IMR-90 (cell line): ENCODE results near the gene MSMP. TPM values are rescaled to one million over a fixed set of nuclear protein-coding genes. Genes with fewer than 3 reads are reported as not detected.

Experiments used
- ATAC-seq: fragments of 200-7000 bp; cut with Tn5 transposase; 2 replicates; pipeline ENCODE4 v1.9.1; 2020; ENCODE audit warnings: low read depth, mild to moderate bottlenecking, moderate library complexity
- BruUV-seq: library from RNA; stranded (reverse); fragments of 400-500 nt; replicated peaks from 2 replicates; lab custom pipeline; 2021; lab: Mats Ljungman, UMichigan
- CTCF ChIA-PET: fragments of 300-600 bp; formaldehyde crosslinking; extraction: SDS; loops from one replicate; lab custom pipeline; 2021; ENCODE audit warnings: antibody characterized with exemption; lab: Yijun Ruan, JAX
- POLR2A ChIA-PET: fragments of 300-600 bp; sonication (Branson Sonifier 250); formaldehyde crosslinking; loops from one replicate; lab custom pipeline; 2022; ENCODE audit warnings: antibody characterized with exemption; ENCODE audit not compliant: unreplicated experiment; lab: Charles Lee
- DNase-seq: peaks from one replicate; pipeline ENCODE4 v3.0.0; 2013
- H2AFZ ChIP-seq: replicated peaks from 2 replicates; pipeline ENCODE3; 2013; ENCODE audit warnings: low read length, mild to moderate bottlenecking; ENCODE audit not compliant: poor library complexity
- H2AK5ac ChIP-seq: 2 replicates; pipeline ENCODE4 v1.6.1; 2013; ENCODE audit warnings: low read depth, low read length, inconsistent platforms
- H2AK9ac ChIP-seq: replicated peaks from 2 replicates; pipeline ENCODE3; 2013; ENCODE audit warnings: mild to moderate bottlenecking, low read depth, low read length, moderate library complexity; ENCODE audit not compliant: poor library complexity
- H2BK120ac ChIP-seq: 2 replicates; pipeline ENCODE4 v1.6.1; 2013; ENCODE audit warnings: low read depth, low read length, inconsistent platforms
- H2BK15ac ChIP-seq: 3 replicates; pipeline ENCODE4 v1.6.1; 2013; ENCODE audit warnings: low read depth, low read length, inconsistent platforms
- H2BK20ac ChIP-seq: 2 replicates; pipeline ENCODE4 v1.6.1; 2013; ENCODE audit warnings: low read depth, mild to moderate bottlenecking, inconsistent platforms, low read length, moderate library complexity
- H2BK5ac ChIP-seq: 2 replicates; pipeline ENCODE4 v1.6.1; 2013; ENCODE audit warnings: mild to moderate bottlenecking, low read depth, low read length, inconsistent platforms; ENCODE audit not compliant: poor library complexity, severe bottlenecking
- H3K14ac ChIP-seq: replicated peaks from 2 replicates; pipeline ENCODE4 v1.6.1; 2013; ENCODE audit warnings: low read depth, low read length, inconsistent platforms
- H3K18ac ChIP-seq: 2 replicates; pipeline ENCODE4 v1.6.1; 2013; ENCODE audit warnings: low read depth, low read length, control low read depth
- H3K23ac ChIP-seq: 2 replicates; pipeline ENCODE4 v1.6.1; 2013; ENCODE audit warnings: low read depth, low read length, inconsistent platforms
- H3K27ac ChIP-seq: 2 replicates; pipeline ENCODE4 v1.5.1; 2013; ENCODE audit warnings: mild to moderate bottlenecking, control low read depth, low read length; ENCODE audit not compliant: insufficient read depth
- H3K27me3 ChIP-seq: 2 replicates; pipeline ENCODE4 v1.6.1; 2013; ENCODE audit warnings: low read length; ENCODE audit not compliant: control insufficient read depth, insufficient read depth
- H3K36me3 ChIP-seq: 2 replicates; pipeline ENCODE4 v1.6.1; 2013; ENCODE audit warnings: low read length, mixed read lengths; ENCODE audit not compliant: control insufficient read depth, insufficient read depth
- H3K4ac ChIP-seq: 2 replicates; pipeline ENCODE4 v1.6.1; 2013; ENCODE audit warnings: low read depth, low read length, inconsistent platforms
- H3K4me1 ChIP-seq: 2 replicates; pipeline ENCODE4 v1.6.1; 2013; ENCODE audit warnings: low read length, mixed read lengths; ENCODE audit not compliant: control insufficient read depth, insufficient read depth
- H3K4me2 ChIP-seq: 2 replicates; pipeline ENCODE4 v1.6.1; 2013; ENCODE audit warnings: low read depth, mild to moderate bottlenecking, control low read depth, low read length, moderate library complexity
- H3K4me3 ChIP-seq: 2 replicates; pipeline ENCODE4 v1.5.1; 2013; ENCODE audit warnings: low read depth, mild to moderate bottlenecking, control low read depth, low read length, moderate library complexity; ENCODE audit not compliant: insufficient read depth
- H3K56ac ChIP-seq: 2 replicates; pipeline ENCODE4 v1.6.1; 2013; ENCODE audit warnings: low read length, inconsistent platforms; ENCODE audit not compliant: insufficient read depth; ENCODE audit errors: extremely low read depth
- H3K79me1 ChIP-seq, 2 experiments: 2 replicates each; pipeline ENCODE4 v1.6.1; 2013; ENCODE audit warnings: low read length in 2 of 2, inconsistent platforms in 1 of 2, low read depth in 1 of 2
- H3K9ac ChIP-seq: 2 replicates; pipeline ENCODE4 v1.6.1; 2013; ENCODE audit warnings: low read depth, low read length, control low read depth
- H3K9me1 ChIP-seq: 2 replicates; pipeline ENCODE4 v1.6.1; 2013; ENCODE audit warnings: low read length, inconsistent platforms; ENCODE audit not compliant: insufficient read depth
- H3K9me3 ChIP-seq: 2 replicates; pipeline ENCODE4 v1.6.1; 2013; ENCODE audit warnings: low read length; ENCODE audit not compliant: control insufficient read depth, insufficient read depth
- H4K20me1 ChIP-seq: 2 replicates; pipeline ENCODE4 v1.6.1; 2013; ENCODE audit warnings: low read length, inconsistent platforms; ENCODE audit not compliant: insufficient read depth
- H4K5ac ChIP-seq: 2 replicates; pipeline ENCODE4 v1.6.1; 2013; ENCODE audit warnings: mild to moderate bottlenecking, low read depth, low read length, control low read depth
- H4K8ac ChIP-seq, 2 experiments: 2 replicates each; pipeline ENCODE4 v1.6.1; 2013; ENCODE audit warnings: low read depth in 2 of 2, low read length in 2 of 2, control low read depth in 1 of 2, inconsistent platforms in 1 of 2
- H4K91ac ChIP-seq: 2 replicates; pipeline ENCODE4 v1.6.1; 2013; ENCODE audit warnings: low read depth, low read length, inconsistent platforms; ENCODE audit not compliant: insufficient read depth
- FOS ChIP-seq: fragments of 150-350 bp; IDR thresholded peaks from 2 replicates; pipeline ENCODE4 v1.6.1; 2016; ENCODE audit warnings: low read depth, low read length
- MXI1 ChIP-seq: IDR thresholded peaks from 2 replicates; pipeline ENCODE4 v1.6.1; 2012; ENCODE audit warnings: low read depth, mild to moderate bottlenecking, low read length, moderate library complexity, borderline replicate concordance
- WGBS, 2 experiments: methylation state at CpG; one replicate each; pipeline versions ENCODE4 v1.1.5 to v1.1.7; 2013; ENCODE audit warnings: missing lambda C conversion rate in 2 of 2; ENCODE audit not compliant: insufficient read length in 1 of 2; ENCODE audit errors: extremely low coverage in 2 of 2; 5-methylcytosine and 5-hydroxymethylcytosine counted together
- dilution Hi-C: fragments of 300-500 bp; cut with HindIII; formaldehyde crosslinking; loops from one replicate; pipeline ENCODE4 v1.14.3; 2018; ENCODE audit warnings: low sequenced_read_pairs; ENCODE audit not compliant: unreplicated experiment
- in situ Hi-C: fragments of 300-500 bp; cut with MboI; formaldehyde crosslinking; loops from 3 replicates; pipeline ENCODE4 v1.14.3; 2019; ENCODE audit warnings: low sequenced_read_pairs, inconsistent platforms, mixed read lengths
- intact Hi-C: fragments of 100-400 bp; cut with micrococcal nuclease; formaldehyde crosslinking; loops from 2 replicates; pipeline ENCODE4 v1.10.0; 2022
- polyA plus RNA-seq, 3 experiments: library from polyadenylated mRNA; depleted of rRNA; stranded (reverse); fragments of >200 nt; gene quantifications; 2 replicates each; pipeline ENCODE4 v1.2.3, GENCODE V29; 2012; ENCODE audit warnings: low replicate concordance in 1 of 3
- total RNA-seq: library from RNA; depleted of rRNA; stranded (reverse); fragments of >200 nt; gene quantifications from 2 replicates; pipeline ENCODE4 v1.2.3, GENCODE V29; 2012

MSMP gene
- total and polyA plus RNA-seq, 2 of the 4 experiments (the other 2 are of a cell fraction), result not detected

DNA sequence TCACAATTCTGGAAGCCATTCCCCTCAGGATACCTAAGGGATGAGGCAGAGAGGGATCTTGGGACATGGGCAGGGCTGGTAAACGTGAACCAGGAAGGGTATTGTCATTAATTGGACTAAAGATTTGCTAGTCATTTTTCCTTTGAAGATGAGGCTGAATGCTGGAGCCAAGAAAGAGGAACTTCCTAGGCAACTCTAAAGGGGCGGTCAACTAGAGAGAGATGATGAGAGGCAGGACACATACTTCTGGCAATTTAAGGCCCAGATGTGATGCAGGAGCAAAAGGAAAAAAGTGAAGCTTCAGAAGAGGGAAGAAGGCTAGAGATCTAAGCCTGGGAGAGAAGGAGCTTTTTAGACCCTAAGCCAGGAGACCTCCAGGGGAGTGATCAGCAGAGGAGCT lies 10.6 kb downstream of the MSMP start:
- Histone ChIP-seq H3K9ac (no peak overlapping the region), H3K79me1 (peaks cover 49 to 87% of the 10 kb centered on the region in 2 experiments), H2BK20ac (no peak overlapping the region), H4K91ac (no peak overlapping the region), H3K4ac (no peak overlapping the region), H3K9me1 (peaks cover 20% of the 10 kb centered on the region), H3K56ac (no peak overlapping the region), H3K4me3 (no peak overlapping the region), H3K36me3 (peaks cover 54% of the 10 kb centered on the region), H3K14ac (no peak overlapping the region), H3K4me1 (peaks cover 8% of the 10 kb centered on the region), H3K9me3 (no peaks in the 10 kb centered on the region), H2AK9ac (no peak overlapping the region), H4K20me1 (peaks cover 32% of the 10 kb centered on the region), H2AK5ac (no peak overlapping the region), H3K18ac (no peak overlapping the region), H2AFZ (no peak overlapping the region), H2BK5ac (no peak overlapping the region), H3K27me3 (no peaks in the 10 kb centered on the region), H4K5ac (no peak overlapping the region), H4K8ac (no peak overlapping the region), H3K27ac (no peak overlapping the region), H2BK15ac (no peak overlapping the region), H3K4me2 (no peak overlapping the region), H2BK120ac (no peak overlapping the region), H3K23ac (no peak overlapping the region)
- ChIA-PET POLR2A (interaction anchor here (0.6 kb wide), 1 partner anchor 13 kb away, joined by 4 read pairs; no protein-coding TSS in a partner anchor), CTCF (interaction anchor here (2.3 kb wide), 1 partner anchor 7 kb away, joined by 7 read pairs; no protein-coding TSS in a partner anchor)
- in situ Hi-C loops (no loop called here), dilution Hi-C loops (no loop called here), intact Hi-C loops (no loop called here)
- no TSS peak for BruUV-seq
- WGBS, 2 experiments, result 100% methylated on average over 1 of the region's 2 CpGs; no CpG with 5 or more reads in 1 of the 2 experiments
- ATAC-seq, result no peak
- DNase-seq, result no peak
- TF ChIP-seq MXI1 (no peak), FOS (no peak)
